OCI-M2 (cell line): ENCODE data around the gene FUT8.
"Not testable (repeated sequence)": the region's sequence is repeated elsewhere in the genome, so short reads cannot be mapped to it uniquely, and the experiment has no call there.

ENCODE experiments used
- DNase-seq: peaks from one replicate; lab custom pipeline; 2025; ENCODE audit not compliant: unreplicated experiment; lab: John Stamatoyannopoulos, UW

Gene FUT8

GRCh38 chr14:65692566-65692965 lies 280.0 kb downstream of the FUT8 start:
- not testable (repeated sequence) for DNase-seq

GRCh38 chr14:65696801-65697200 lies 284.3 kb downstream of the FUT8 start:
- DNase-seq, result no peak

GRCh38 chr14:65703521-65703920 lies 291.0 kb downstream of the FUT8 start:
- peak; percentile 33 for DNase-seq

DNA sequence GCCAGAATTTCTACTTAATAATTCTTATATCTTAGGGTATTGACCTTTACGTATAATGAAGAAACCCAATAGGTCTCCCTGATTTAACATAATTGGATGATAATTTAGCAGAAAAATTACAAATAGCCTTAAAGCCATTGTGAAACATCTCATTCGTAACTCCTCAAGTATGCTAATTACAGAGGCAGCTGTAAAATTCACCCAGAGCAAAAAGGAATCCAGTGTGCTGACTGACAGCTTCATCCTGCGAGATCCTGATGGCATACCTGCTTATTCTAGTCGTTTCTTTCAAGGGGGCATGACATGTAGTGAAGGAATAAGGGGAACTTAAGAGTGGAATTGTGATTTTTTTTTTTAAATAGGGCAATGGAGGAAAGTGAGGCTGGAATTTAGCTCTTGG lies 291.5 kb downstream of the FUT8 start:
- DNase-seq, result no peak

GRCh38 chr14:65704437-65704836 lies 291.9 kb downstream of the FUT8 start:
- DNase-seq, result no peak

GRCh38 chr14:65704850-65705249 lies 292.3 kb downstream of the FUT8 start:
- DNase-seq, result no peak

- no peak for DNase-seq
These were observed 297.0 kb downstream of the FUT8 start for GRCh38 chr14:65709576-65709975.

- DNase-seq, result not testable (repeated sequence)
These were observed 304.3 kb downstream of the FUT8 start for GRCh38 chr14:65716813-65717212.

DNA sequence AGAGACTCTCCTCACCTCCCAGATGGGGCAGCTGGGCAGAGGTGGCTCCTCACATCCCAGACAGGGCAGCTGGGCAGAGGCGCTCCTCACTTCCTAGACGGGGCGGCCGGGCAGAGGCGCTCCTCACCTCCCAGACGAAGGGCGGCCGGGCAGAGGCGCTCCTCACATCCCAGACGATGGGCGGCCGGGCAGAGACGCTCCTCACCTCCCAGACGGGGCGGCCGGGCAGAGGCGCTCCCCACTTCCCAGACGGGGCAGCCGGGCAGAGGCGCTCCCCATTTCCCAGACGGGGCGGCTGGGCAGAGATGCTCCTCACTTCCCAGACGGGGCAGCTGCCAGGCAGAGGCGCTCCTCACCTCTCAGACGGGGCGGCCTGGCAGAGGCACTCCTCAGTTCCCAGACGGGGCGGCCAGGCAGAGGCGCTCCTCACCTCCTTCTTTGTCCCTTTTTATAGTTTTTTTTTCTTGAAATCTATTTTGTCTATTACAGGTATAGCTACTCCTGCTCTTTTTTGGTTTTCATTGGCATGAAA lies 304.9 kb downstream of the FUT8 start:
- not testable (repeated sequence) for DNase-seq

- DNase-seq, result no peak
These were observed 306.1 kb downstream of the FUT8 start for GRCh38 chr14:65718629-65719028.

GRCh38 chr14:65720171-65720570 lies 307.6 kb downstream of the FUT8 start:
- DNase-seq, result no peak

DNA sequence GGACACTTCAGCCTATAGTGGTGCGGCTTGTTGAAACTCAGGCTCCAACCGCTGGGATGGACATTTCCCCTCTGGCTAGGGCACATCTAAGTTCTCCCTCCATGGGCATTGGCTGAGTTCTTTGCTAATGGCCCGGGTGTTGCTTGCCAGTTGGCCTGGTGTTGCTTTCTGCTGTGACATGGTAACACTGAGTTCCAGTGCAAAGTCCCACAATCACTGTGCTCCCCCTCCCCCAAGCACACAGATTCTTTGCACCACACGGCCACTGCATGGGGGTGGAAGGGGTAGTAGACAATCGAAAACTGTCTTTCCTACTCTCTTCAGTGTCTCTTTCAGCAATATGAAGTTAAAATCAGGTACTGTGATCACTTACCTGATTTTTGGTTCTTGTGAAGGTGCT lies 308.2 kb downstream of the FUT8 start:
- no peak for DNase-seq

- no peak for DNase-seq
These were observed 310.8 kb downstream of the FUT8 start for GRCh38 chr14:65723348-65723747.

- DNase-seq, result no peak
These were observed 316.1 kb downstream of the FUT8 start for GRCh38 chr14:65728604-65729003.

- DNase-seq, result no peak
These were observed 317.0 kb downstream of the FUT8 start for GRCh38 chr14:65729566-65729965.

DNA sequence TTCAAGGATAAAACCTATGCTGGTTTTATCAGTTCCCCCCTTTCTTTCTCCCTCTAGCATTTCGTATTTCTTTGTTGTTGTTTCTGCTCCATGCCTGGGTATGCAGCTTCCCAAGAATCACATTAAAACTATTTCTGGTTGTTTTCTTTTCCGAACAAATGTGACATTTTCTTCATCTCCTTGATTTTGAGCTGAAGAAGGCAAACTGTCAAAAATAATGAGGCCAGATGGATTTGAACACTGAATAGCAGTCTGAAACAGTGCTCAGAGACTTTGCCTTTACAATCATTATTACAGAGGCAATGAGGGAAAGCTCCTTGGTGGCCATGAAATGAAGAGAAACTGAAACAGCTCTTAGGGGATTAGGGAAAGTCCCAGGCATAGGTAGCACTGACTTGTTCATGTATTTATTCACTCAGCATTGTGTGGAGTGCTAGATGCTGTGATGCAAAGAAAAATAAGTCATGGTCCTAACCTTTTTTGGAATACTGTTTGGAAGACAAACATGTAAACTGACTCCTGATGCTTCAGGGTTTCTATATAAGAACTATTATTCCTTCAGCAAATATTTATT lies 319.5 kb downstream of the FUT8 start:
- DNase-seq, result no peak

DNA sequence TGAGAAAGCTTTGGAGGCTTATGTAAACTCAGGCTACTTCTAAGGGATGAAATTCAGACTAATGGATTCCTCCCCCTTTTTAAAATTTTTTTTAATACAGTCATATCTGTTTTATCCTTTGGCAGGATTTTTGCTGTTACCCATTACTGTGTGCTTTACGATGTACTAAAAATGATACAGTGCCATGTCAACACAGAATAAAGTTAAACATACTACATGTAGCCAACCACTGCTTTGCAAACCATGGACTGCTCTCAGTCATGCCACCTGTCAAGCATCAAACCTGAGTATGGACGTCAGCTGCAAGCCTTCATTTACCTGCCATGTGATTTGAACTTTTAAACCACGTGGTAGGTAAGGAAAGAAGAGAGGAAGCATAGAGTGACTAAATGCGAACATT lies 325.8 kb downstream of the FUT8 start:
- DNase-seq, result no peak

GRCh38 chr14:65745396-65746190 lies 333.1 kb downstream of the FUT8 start:
- DNase-seq, result no peak

DNA sequence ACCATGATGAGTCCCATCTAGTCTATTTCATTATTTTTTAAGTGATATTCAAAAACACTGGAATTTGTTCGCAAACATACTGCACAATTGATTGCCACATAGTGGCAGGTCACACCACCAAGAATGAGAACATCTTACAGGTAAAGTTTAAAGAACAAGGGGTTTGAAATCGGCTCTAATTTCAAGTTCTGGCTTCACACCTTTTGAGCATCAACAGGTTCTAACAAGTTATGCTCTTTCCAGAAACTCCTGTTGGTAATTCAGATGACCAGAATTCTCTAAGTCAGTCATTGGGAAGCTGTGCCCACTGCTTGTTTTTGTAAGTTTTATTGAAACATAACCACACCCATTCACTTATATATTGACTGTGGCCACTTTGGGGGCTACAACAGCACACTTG lies 336.3 kb downstream of the FUT8 start:
- no peak for DNase-seq

GRCh38 chr14:65749287-65749686 lies 336.8 kb downstream of the FUT8 start:
- DNase-seq, result no peak

GRCh38 chr14:65750906-65751305 lies 338.4 kb downstream of the FUT8 start:
- DNase-seq, result no peak

GRCh38 chr14:65751510-65751909 lies 339.0 kb downstream of the FUT8 start:
- DNase-seq, result no peak

GRCh38 chr14:65753061-65753460 lies 340.5 kb downstream of the FUT8 start:
- DNase-seq, result no peak
